ENCODE data around the gene NPLOC4. TPM values are rescaled to one million over a fixed set of nuclear protein-coding genes. Genes with fewer than 3 reads are reported as not detected.
"Not testable (repeated sequence)": the region's sequence is repeated elsewhere in the genome, so short reads cannot be mapped to it uniquely, and the experiment has no call there.

NPLOC4 gene
- total RNA-seq, 2 donors from 2014 or later: 67.3 to 173 TPM

DNA sequence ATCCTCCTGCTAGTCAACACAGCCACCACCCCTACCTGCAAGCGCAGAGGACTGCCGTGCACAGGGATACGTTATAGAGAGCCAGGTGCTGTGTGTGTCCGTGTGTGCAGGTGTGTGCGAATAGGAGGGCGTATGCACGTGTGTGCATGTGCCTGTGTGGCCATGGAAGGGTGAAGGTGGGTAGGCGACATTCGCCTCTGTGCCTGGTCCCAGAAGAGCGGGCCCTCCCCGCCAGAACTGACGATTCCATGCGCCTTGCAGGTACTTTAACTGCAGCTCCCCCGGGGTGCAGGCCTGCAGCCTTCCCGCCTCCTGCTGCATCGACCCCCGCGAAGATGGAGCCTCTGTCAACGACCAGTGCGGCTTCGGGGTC, 10.7 kb upstream of the NPLOC4 start:
- no peak for ATAC-seq
- Mint-ChIP-seq H3K27ac (no peak overlapping the region), H3K9me3 (no peaks in the 10 kb centered on the region), H3K36me3 (peaks cover 5 to 9% of the 10 kb centered on the region in 2 donors)
- no peak for DNase-seq (ENCODE audit: low spot score in 2 of 2)

GRCh38 chr17:81646869-81647600, 10.1 kb upstream of the NPLOC4 start:
- ATAC-seq: no peak
- Mint-ChIP-seq H3K9me3 (no peaks in the 10 kb centered on the region), H3K36me3 (peaks cover 5 to 9% of the 10 kb centered on the region in 2 donors), H3K27ac (no peak overlapping the region)
- no peak for DNase-seq (ENCODE audit: low spot score in 2 of 2)

DNA sequence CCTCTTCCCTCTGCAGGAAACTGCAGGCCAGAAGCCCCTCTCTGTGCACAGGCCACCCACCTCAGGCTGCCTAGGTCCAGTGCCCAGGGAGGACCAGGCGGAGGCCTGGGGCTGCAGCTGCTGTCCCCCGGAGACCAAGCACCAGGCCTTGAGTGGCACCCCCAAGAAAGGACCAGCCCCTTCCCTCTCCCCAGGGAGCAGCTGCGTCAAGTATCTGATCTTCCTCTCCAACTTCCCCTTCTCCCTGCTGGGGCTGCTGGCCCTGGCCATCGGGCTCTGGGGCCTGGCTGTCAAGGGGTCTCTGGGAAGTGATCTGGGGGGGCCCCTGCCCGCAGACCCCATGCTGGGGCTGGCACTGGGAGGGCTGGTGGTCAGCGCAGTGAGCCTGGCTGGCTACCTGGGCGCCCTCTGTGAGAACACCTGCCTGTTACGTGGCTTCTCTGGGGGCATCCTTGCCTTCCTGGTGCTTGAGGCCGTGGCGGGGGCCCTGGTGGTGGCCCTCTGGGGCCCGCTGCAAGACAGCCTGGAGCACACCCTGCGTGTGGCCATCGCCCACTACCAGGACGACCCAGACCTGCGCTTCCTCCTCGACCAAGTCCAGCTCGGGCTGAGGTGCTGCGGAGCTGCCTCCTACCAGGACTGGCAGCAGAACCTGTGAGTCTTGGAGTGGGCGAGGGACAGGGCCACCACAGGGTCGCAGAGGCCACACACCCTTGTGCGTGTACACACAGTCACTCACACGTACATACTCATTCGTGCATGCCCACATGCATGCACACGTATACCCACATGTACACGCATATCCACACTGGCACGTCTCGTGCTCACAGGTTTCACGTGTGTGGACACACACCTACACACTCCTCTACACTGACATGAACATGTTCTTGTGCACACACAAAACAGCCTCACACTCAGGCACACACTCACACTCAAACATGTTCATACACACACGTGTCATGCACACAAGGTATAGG, 8.4 kb upstream of the NPLOC4 start:
- no peak overlapping the region for H3K27ac Mint-ChIP-seq
- peaks cover 0 to 9% of the 10 kb centered on the region in 2 donors for H3K36me3 Mint-ChIP-seq
- DNase-seq (ENCODE audit: low spot score in 2 of 2) (no peak), ATAC-seq (no peak)
- no peaks in the 10 kb centered on the region for H3K9me3 Mint-ChIP-seq

GRCh38 chr17:81644496-81644895, 7.6 kb upstream of the NPLOC4 start:
- Mint-ChIP-seq H3K36me3 (peaks cover 0 to 9% of the 10 kb centered on the region in 2 donors), H3K27ac (no peak overlapping the region)
- no peak for ATAC-seq

GRCh38 chr17:81641825-81642489, 5.0 kb upstream of the NPLOC4 start:
- H3K9me3 Mint-ChIP-seq: no peaks in the 10 kb centered on the region
- DNase-seq (ENCODE audit: low spot score in 2 of 2): no peak
- ATAC-seq: no peak
- H3K36me3 Mint-ChIP-seq: no peaks in the 10 kb centered on the region
- no peak overlapping the region for H3K27ac Mint-ChIP-seq

More at GRCh38 chr17:81644496-81644895, 7.6 kb upstream of the NPLOC4 start:
- no peaks in the 10 kb centered on the region for H3K9me3 Mint-ChIP-seq
- no peak for DNase-seq (ENCODE audit: low spot score in 2 of 2)

DNA sequence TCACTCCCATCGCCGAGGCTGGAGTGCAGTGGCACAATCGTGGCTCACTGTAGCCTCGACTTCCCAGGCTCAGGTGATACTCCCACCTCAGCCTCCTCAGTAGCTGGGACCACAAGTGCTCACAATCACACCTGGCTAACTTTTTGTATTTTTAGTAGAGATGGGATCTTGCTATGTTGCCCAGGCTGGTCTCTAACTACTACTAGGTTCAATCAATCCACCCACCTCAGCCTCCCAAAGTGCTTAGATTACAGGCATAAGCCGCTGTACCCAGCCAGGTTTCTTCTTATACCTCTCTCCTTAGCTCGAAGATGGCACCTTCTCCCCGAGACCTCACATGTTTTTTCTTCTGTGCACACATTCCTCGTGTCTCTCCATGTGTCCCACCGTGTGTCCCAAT, 3.1 kb upstream of the NPLOC4 start:
- DNase-seq (ENCODE audit: low spot score in 2 of 2) (no peak), ATAC-seq (no peak)
- Mint-ChIP-seq H3K27ac (no peak overlapping the region), H3K9me3 (no peaks in the 10 kb centered on the region), H3K36me3 (peaks cover 6 to 7% of the 10 kb centered on the region in 2 donors)

- ATAC-seq (no peak), DNase-seq (ENCODE audit: low spot score in 2 of 2) (no peak)
- no peak overlapping the region for H3K27ac Mint-ChIP-seq
- H3K36me3 Mint-ChIP-seq: peaks cover 6 to 7% of the 10 kb centered on the region in 2 donors
- no peaks in the 10 kb centered on the region for H3K9me3 Mint-ChIP-seq
Observed at GRCh38 chr17:81638683-81639082, 1.8 kb upstream of the NPLOC4 start.

GRCh38 chr17:81635973-81636504, 873 bp downstream of the NPLOC4 start:
- DNase-seq (ENCODE audit: low spot score in 2 of 2) (no peak), ATAC-seq (peak; percentile 13 to 41)
- H3K36me3 Mint-ChIP-seq: peaks cover 6 to 7% of the 10 kb centered on the region in 2 donors

GRCh38 chr17:81635431-81635830, 1.5 kb downstream of the NPLOC4 start:
- H3K9me3 Mint-ChIP-seq: no peaks in the 10 kb centered on the region
- no peak for ATAC-seq
- H3K36me3 Mint-ChIP-seq: peaks cover 6 to 7% of the 10 kb centered on the region in 2 donors
- H3K27ac Mint-ChIP-seq: peak overlapping the region; percentile 92 to 96
- DNase-seq (ENCODE audit: low spot score in 2 of 2): no peak

More at GRCh38 chr17:81635973-81636504, 873 bp downstream of the NPLOC4 start:
- peak overlapping the region; percentile 92 to 96 for H3K27ac Mint-ChIP-seq
- H3K9me3 Mint-ChIP-seq: no peaks in the 10 kb centered on the region

DNA sequence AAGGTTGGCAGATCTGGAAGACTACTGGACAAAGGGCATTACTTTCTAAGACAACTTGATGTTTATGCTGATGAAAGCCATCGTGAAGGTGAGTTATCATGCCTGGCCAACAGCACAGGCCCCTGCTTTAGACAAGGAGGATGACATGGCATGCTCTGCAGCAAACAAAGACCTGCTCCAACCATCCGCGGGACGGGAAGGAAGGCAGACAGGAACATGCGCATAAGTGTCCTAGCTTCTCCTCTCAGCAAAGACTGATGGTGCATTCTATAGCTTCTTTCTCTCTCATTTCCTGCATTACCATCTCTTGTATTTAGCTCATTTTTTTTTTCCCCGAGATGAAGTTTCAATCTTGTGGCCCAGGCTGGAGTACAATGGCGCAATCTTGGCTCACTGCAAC, 5.4 kb downstream of the NPLOC4 start:
- Mint-ChIP-seq H3K27ac (peak overlapping the region in 1 of 2 donors; percentile 85), H3K9me3 (no peaks in the 10 kb centered on the region), H3K36me3 (peaks cover 13 to 25% of the 10 kb centered on the region in 2 donors)
- DNase-seq (ENCODE audit: low spot score in 2 of 2): no peak
- no peak for ATAC-seq

DNA sequence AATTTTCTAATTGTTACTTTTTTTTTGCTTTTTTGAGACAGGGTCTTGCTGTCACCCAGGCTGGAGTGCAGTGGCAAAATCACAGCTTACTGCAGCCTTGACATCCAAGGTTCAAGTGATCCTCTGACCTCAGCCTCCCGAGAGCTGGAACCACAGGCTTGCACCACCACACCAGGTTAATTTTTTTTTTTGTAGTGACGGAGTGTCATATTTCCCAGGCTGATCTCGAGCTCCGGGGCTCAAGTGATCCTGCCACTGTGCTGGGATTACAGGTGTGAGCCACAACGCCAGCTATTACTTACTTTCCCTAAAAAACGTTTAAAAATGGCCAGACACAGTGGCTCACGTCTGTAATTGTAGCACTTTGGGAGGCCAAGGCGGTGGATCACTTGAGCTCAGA, 6.6 kb downstream of the NPLOC4 start:
- Mint-ChIP-seq H3K36me3 (peaks cover 17 to 29% of the 10 kb centered on the region in 2 donors), H3K27ac (no peak overlapping the region), H3K9me3 (no peaks in the 10 kb centered on the region)
- ATAC-seq: no peak
- no peak for DNase-seq (ENCODE audit: low spot score in 2 of 2)

DNA sequence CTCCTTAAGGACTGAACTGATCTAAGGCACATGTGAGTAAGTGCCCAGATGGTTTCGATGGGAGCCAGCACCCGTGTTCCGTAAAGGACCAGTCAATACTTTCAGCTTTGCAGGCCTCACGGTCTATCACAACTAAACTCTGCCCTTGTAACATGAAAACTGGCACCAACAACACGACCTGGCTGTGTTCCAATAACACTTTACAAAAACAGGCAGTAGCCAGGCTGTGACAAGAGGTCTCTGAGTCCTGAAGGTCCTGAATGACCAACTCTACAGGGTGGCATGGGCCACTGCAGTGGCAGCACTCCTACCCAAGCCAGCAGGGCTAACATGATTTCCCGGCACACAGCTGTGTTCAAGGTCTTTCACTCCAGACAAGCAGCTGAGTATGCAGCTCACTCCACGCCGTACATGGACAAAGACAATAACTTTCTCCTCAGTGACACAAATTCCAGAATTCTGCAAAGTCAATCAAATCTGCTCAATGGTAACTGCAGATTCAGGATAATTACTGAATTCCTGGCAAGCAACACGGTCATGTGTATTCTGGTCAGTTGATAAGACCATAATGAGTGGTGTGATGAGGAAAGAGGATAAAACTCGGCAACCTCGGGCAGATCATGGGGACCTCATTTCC, 15.3 kb downstream of the NPLOC4 start:
- peak overlapping the region in 1 of 2 donors; percentile 75 for H3K27ac Mint-ChIP-seq
- H3K9me3 Mint-ChIP-seq: no peaks in the 10 kb centered on the region
- DNase-seq (ENCODE audit: low spot score in 2 of 2): no peak
- peaks cover 39 to 41% of the 10 kb centered on the region in 2 donors for H3K36me3 Mint-ChIP-seq
- ATAC-seq: no peak

DNA sequence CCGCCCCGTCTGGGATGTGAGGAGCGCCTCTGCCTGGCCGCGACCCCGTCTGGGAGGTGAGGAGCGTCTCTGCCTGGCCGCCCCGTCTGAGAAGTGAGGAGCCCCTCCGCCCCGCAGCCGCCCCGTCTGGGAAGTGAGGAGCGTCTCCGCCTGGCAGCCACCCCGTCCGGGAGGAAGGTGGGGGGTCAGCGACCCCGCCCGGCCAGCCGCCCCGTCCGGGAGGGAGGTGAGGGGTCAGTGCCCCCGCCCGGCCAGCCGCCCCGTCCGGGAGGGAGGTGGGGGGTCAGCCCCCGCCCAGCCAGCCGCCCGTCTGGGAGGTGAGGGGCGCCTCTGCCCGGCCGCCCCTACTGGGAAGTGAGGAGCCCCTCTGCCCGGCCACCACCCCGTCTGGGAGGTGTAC, 18.6 kb downstream of the NPLOC4 start:
- ATAC-seq; H3K27ac Mint-ChIP-seq; H3K9me3 Mint-ChIP-seq; DNase-seq (ENCODE audit: low spot score in 2 of 2): not testable (repeated sequence)
- H3K36me3 Mint-ChIP-seq: peaks cover 20 to 27% of the 10 kb centered on the region in 2 donors

- ATAC-seq (no peak), DNase-seq (ENCODE audit: low spot score in 2 of 2) (no peak)
- H3K9me3 Mint-ChIP-seq: no peaks in the 10 kb centered on the region
- H3K36me3 Mint-ChIP-seq: peaks cover 23 to 29% of the 10 kb centered on the region in 2 donors
- peak overlapping the region; percentile 2 to 97 for H3K27ac Mint-ChIP-seq
Observed at GRCh38 chr17:81616877-81617276, 20.0 kb downstream of the NPLOC4 start.

- no peak for ATAC-seq
- no peak for DNase-seq (ENCODE audit: low spot score in 2 of 2)
- peaks cover 17 to 24% of the 10 kb centered on the region in 2 donors for H3K36me3 Mint-ChIP-seq
- peak overlapping the region; percentile 96 to 97 for H3K27ac Mint-ChIP-seq
- no peaks in the 10 kb centered on the region for H3K9me3 Mint-ChIP-seq
Observed at GRCh38 chr17:81615401-81615930, 21.4 kb downstream of the NPLOC4 start.
